Measurements from ENCODE around the gene FXYD3.

- TF ChIP-seq, protein P1, sequence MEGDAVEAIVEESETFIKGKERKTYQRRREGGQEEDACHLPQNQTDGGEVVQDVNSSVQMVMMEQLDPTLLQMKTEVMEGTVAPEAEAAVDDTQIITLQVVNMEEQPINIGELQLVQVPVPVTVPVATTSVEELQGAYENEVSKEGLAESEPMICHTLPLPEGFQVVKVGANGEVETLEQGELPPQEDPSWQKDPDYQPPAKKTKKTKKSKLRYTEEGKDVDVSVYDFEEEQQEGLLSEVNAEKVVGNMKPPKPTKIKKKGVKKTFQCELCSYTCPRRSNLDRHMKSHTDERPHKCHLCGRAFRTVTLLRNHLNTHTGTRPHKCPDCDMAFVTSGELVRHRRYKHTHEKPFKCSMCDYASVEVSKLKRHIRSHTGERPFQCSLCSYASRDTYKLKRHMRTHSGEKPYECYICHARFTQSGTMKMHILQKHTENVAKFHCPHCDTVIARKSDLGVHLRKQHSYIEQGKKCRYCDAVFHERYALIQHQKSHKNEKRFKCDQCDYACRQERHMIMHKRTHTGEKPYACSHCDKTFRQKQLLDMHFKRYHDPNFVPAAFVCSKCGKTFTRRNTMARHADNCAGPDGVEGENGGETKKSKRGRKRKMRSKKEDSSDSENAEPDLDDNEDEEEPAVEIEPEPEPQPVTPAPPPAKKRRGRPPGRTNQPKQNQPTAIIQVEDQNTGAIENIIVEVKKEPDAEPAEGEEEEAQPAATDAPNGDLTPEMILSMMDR (conservative IDR thresholded peaks at IDR 0.05; ENCODE audit: low read depth in 2 of 2), result no peak
- no peak for TF ChIP-seq EZH2 (IDR thresholded peaks at IDR 0.05; ENCODE audit: low read depth, unreplicated experiment)
- TF ChIP-seq, protein P2, sequence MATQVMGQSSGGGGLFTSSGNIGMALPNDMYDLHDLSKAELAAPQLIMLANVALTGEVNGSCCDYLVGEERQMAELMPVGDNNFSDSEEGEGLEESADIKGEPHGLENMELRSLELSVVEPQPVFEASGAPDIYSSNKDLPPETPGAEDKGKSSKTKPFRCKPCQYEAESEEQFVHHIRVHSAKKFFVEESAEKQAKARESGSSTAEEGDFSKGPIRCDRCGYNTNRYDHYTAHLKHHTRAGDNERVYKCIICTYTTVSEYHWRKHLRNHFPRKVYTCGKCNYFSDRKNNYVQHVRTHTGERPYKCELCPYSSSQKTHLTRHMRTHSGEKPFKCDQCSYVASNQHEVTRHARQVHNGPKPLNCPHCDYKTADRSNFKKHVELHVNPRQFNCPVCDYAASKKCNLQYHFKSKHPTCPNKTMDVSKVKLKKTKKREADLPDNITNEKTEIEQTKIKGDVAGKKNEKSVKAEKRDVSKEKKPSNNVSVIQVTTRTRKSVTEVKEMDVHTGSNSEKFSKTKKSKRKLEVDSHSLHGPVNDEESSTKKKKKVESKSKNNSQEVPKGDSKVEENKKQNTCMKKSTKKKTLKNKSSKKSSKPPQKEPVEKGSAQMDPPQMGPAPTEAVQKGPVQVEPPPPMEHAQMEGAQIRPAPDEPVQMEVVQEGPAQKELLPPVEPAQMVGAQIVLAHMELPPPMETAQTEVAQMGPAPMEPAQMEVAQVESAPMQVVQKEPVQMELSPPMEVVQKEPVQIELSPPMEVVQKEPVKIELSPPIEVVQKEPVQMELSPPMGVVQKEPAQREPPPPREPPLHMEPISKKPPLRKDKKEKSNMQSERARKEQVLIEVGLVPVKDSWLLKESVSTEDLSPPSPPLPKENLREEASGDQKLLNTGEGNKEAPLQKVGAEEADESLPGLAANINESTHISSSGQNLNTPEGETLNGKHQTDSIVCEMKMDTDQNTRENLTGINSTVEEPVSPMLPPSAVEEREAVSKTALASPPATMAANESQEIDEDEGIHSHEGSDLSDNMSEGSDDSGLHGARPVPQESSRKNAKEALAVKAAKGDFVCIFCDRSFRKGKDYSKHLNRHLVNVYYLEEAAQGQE (IDR thresholded peaks at IDR 0.05; ENCODE audit: unreplicated experiment), result no peak
- no peak for TF ChIP-seq POLR2AphosphoS5 (IDR thresholded peaks at IDR 0.05; ENCODE audit: low read depth)
- no peak for TF ChIP-seq EZH2phosphoT487 (IDR thresholded peaks at IDR 0.05; ENCODE audit: unreplicated experiment)
- TF ChIP-seq JUNB (IDR thresholded peaks at IDR 0.05; ENCODE audit: unreplicated experiment), result no peak
- no peak for TF ChIP-seq NANOG (IDR thresholded peaks at IDR 0.05; ENCODE audit: borderline replicate concordance)
- no peak for TF ChIP-seq CREB1 (CRISPR knock-in tag; IDR thresholded peaks at IDR 0.05; ENCODE audit: low read depth)
- TF ChIP-seq ZNF114 (CRISPR knock-in tag; IDR thresholded peaks at IDR 0.05), result no peak
- no peak for TF ChIP-seq ETS1 (IDR thresholded peaks at IDR 0.05)
These were observed 26.1 kb upstream of the FXYD3 start for GRCh38 chr19:35089554-35089953.

Measured in GM23338 (cell line).